GM12801 (cell line): ENCODE data around the gene NPRL2.

Source experiments
- TF ChIP-seq, protein P1 (sequence below): IDR thresholded peaks from one replicate; pipeline ENCODE4 v1.5.1; 2011; ENCODE audit warnings: control low read depth; ENCODE audit not compliant: insufficient read length; ENCODE audit errors: extremely low read depth

Gene NPRL2

DNA sequence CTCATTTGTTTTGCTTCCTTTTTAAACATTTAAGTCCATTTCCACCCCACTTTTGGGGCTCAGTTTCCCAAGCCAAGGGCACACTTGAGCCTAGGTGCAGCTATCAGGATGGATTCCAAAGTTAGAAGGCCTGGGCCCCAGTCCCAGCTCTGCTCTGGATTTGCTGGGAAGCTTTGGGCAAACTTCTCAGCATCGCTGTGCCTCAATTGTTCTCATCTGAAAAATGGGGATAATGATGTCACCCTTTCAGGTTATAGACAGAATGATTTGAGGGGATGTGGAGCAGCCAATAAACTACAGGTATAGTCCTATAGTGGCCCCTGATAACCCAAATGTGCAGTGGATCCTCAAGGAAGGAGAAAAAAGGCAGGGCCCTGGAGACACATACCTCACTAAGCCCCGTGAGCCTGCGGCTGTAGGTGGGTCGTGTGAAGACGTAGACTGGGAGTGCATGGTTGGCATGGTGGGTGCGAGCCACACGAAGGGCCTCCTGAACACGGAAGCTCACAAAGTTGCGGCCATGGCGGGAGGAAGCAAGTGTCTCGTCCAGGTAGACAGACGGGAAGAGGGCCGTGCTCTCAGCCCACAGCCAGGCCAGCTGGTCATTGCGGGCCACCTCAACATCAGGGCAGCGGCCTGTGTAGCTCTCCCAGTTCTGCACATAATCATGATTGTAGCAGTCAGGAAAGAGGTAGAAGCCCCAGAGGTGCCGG lies 31.2 kb downstream of the NPRL2 start:
- TF ChIP-seq, protein P1, sequence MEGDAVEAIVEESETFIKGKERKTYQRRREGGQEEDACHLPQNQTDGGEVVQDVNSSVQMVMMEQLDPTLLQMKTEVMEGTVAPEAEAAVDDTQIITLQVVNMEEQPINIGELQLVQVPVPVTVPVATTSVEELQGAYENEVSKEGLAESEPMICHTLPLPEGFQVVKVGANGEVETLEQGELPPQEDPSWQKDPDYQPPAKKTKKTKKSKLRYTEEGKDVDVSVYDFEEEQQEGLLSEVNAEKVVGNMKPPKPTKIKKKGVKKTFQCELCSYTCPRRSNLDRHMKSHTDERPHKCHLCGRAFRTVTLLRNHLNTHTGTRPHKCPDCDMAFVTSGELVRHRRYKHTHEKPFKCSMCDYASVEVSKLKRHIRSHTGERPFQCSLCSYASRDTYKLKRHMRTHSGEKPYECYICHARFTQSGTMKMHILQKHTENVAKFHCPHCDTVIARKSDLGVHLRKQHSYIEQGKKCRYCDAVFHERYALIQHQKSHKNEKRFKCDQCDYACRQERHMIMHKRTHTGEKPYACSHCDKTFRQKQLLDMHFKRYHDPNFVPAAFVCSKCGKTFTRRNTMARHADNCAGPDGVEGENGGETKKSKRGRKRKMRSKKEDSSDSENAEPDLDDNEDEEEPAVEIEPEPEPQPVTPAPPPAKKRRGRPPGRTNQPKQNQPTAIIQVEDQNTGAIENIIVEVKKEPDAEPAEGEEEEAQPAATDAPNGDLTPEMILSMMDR, result no peak

DNA sequence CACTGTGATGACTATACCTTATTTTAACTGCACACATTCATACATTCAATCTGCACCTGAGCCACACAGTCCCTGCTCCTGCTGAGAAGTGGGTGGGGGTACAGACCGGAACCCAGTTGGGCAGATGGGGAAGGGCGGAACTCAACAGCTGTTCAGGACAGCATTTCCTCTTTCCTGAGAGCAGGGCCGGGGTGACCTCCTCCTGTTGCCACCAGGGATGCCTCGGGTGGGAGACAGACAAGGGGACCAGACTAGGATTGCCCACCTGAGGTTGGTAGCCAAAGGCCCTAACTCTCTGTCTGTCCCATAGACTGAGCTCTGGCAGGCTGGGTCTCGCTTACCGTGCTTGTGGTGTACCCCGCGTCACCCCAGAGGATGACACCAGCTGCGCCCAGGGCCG lies 32.0 kb downstream of the NPRL2 start:
- TF ChIP-seq, protein P1, result no peak

DNA sequence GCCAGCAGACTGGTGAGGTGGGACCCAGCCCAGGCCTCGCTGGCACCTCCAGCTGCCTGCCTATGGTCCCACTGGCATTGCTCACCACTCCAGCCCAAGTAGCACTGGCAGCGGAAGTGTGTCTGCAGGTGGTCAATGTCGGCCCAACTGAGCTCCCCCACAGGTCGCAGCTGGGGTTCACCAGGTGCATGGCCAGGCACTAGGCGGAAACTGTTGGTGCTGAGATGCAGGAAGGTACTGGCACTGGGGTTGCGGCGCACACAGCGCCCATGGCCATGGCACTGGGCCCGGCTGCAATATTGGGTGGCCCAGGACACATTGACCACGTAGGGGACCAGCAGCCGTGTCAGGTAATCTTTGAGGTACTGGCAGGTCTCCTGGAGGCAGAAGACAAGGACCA lies 32.4 kb downstream of the NPRL2 start:
- TF ChIP-seq, protein P1, result no peak

DNA sequence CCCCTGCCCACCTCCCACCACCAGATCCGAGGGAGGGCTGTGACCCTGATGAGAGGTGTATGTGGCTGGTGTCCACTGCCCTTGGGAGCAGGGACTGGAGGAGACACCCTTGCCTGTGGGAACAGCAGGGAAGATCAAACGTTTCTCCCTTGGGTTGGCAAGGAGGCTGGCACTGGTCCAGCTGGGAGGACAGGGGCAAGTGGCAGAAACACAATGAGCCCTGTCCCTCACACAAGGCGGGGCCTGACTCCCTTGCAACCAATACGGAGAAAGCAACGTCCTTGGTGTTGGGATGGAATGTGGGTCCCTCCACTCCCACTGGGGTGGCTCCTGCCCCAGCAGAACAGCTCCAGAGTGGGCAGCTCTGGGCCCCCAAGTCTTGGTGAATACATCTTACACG lies 33.3 kb downstream of the NPRL2 start:
- TF ChIP-seq, protein P1, result no peak

DNA sequence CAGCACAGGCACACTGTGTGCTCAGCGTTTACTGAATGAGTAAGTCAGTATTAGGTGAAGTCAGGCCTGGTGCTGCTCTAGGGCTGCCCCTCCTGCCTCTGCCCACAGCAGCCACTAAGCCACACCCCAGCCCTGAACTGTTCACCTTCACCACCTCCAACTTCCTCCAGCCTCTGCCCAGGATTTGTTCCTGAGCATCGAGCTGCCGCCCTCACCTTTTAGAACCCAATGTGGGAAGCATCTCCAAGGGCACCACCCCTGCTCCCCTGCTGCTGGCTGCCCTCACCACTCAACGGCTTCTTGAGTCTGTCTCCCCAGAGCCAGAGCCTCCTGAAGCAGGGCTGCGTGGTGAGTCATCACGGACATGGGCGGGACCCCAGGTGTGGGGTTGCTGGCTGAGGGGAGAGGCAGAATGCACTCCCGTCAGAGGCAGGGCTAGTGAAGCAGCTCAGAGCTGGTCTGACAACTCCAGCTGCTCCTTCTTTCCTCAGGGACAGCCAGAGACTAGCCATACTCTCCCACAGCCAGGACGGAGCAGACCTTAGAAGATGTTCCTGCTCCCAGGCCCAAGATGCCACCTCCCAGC lies 33.8 kb downstream of the NPRL2 start:
- TF ChIP-seq, protein P1, result no peak

DNA sequence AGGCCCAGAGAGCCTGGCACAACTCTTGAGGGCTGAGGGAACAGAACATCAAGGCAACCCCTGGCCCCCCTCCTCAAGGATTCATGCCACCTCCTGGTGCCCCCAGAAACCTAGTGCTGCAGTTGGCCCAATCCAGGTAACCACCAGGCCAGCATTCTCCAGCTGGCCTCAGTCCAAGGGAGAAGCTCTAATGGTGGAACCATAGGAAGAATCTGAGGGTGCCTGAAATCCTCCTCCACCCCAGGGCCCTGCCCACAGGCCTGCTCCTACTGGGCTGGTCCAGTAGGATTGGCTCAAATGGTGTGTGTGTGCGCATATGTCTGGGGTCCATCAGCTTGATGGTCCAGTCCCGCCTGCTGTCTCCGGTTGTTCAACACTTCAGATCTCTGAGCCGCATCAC lies 35.8 kb downstream of the NPRL2 start:
- TF ChIP-seq, protein P1, result no peak

DNA sequence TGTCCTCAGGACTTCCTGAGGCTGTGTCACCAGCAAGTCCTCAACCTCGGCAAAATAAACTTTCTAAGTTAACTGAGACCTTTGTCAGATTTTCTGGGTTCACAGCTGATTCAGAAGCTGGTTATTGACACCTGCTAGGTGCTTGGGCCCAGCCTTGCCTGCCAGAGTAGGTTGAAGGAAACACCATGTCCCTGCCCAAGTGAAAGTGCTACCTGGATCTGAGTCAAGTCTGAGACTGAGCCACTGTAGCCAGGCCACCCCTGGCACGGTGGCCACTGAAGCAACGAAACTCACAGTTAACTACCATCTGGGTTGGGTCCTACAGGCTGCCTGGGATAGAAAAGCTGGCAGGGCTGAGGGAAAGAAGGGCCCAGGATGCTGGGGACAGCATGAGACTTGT lies 36.2 kb downstream of the NPRL2 start:
- TF ChIP-seq, protein P1, result no peak
